Spinal cord (tissue), 10 donors: Measurements from ENCODE around the gene SYT12. TPM values are rescaled to one million over a fixed set of nuclear protein-coding genes. Genes with fewer than 3 reads are reported as not detected.

ENCODE experiments used
- DNase-seq, 6 donors: peaks; one replicate each; pipeline versions ENCODE4 v3.0.0 to v3.0.0-alpha.2; 2013 to 2015; ENCODE audit warnings: low spot score in 6 of 6, low read depth in 4 of 6
- H3K27ac ChIP-seq: one replicate; pipeline ENCODE4 v1.5.1; 2013; ENCODE audit warnings: low read depth, low read length, control low read depth
- H3K27me3 ChIP-seq: one replicate; pipeline ENCODE4 v1.6.1; 2013; ENCODE audit warnings: low read length; ENCODE audit not compliant: control insufficient read depth, insufficient read depth
- H3K36me3 ChIP-seq: one replicate; pipeline ENCODE4 v1.6.1; 2013; ENCODE audit warnings: low read length; ENCODE audit not compliant: control insufficient read depth, insufficient read depth
- H3K4me1 ChIP-seq: one replicate; pipeline ENCODE4 v1.6.1; 2013; ENCODE audit warnings: low read length; ENCODE audit not compliant: control insufficient read depth, insufficient read depth
- H3K4me3 ChIP-seq: one replicate; pipeline ENCODE4 v1.5.1; 2013; ENCODE audit warnings: low read depth, low read length, control low read depth
- H3K9me3 ChIP-seq: one replicate; pipeline ENCODE4 v1.6.1; 2013; ENCODE audit warnings: low read length; ENCODE audit not compliant: control insufficient read depth, insufficient read depth
- WGBS: methylation state at CpG from one replicate; pipeline ENCODE4 v1.1.5; 2013; ENCODE audit warnings: missing lambda C conversion rate; ENCODE audit not compliant: insufficient coverage; 5-methylcytosine and 5-hydroxymethylcytosine counted together
- polyA plus RNA-seq, 2 donors: library from polyadenylated mRNA; unstranded; fragments of 120-200 nt; gene quantifications; one replicate each; pipeline ENCODE4 v1.2.1, GENCODE V29; 2013; ENCODE audit not compliant: insufficient read length in 2 of 2
- total RNA-seq, 2 donors: library from RNA; depleted of rRNA in 1 of 2; stranded (reverse); fragments of 120-200 nt in 1 of 2; fragments of >200 nt in 1 of 2; gene quantifications; one replicate each; pipeline versions ENCODE4 v1.2.3 to v1.2.4, GENCODE V29; 2013 to 2014
- donor health status: healthy.

Gene SYT12
- total and polyA plus RNA-seq, 4 donors, result 3.5 to 18.2 (median 13.3) TPM

GRCh38 chr11:67025750-67026149 is 2.8 kb downstream of the SYT12 start:
- peaks cover 24% of the 10 kb centered on the region for H3K27me3 ChIP-seq
- 100% methylated on average over 1 of the region's 8 CpGs for WGBS

GRCh38 chr11:67026941-67027340 is 4.0 kb downstream of the SYT12 start:
- H3K4me1 ChIP-seq, result peaks cover 16% of the 10 kb centered on the region
- no peak for DNase-seq
- no peak overlapping the region for H3K4me3 ChIP-seq
- H3K9me3 ChIP-seq, result no peaks in the 10 kb centered on the region
- H3K36me3 ChIP-seq, result no peaks in the 10 kb centered on the region
- peaks cover 22% of the 10 kb centered on the region for H3K27me3 ChIP-seq
- no peak overlapping the region for H3K27ac ChIP-seq
- WGBS, result 86% methylated on average over 2 of the region's 5 CpGs

More at GRCh38 chr11:67025750-67026149, 2.8 kb downstream of the SYT12 start:
- Histone ChIP-seq H3K9me3 (no peaks in the 10 kb centered on the region), H3K27ac (no peak overlapping the region), H3K4me1 (peaks cover 20% of the 10 kb centered on the region), H3K4me3 (no peak overlapping the region), H3K36me3 (no peaks in the 10 kb centered on the region)
- DNase-seq, result no peak

- Histone ChIP-seq H3K27me3 (peaks cover 19% of the 10 kb centered on the region), H3K4me1 (peaks cover 16% of the 10 kb centered on the region), H3K27ac (no peak overlapping the region), H3K36me3 (no peaks in the 10 kb centered on the region), H3K9me3 (no peaks in the 10 kb centered on the region), H3K4me3 (no peak overlapping the region)
- DNase-seq, result no peak
- 86% methylated on average over 10 of the region's 12 CpGs for WGBS
Observed at GRCh38 chr11:67027483-67027930, 4.6 kb downstream of the SYT12 start.

- Histone ChIP-seq H3K9me3 (no peaks in the 10 kb centered on the region), H3K4me1 (peaks cover 16% of the 10 kb centered on the region), H3K36me3 (no peaks in the 10 kb centered on the region), H3K4me3 (no peak overlapping the region), H3K27me3 (peaks cover 14% of the 10 kb centered on the region), H3K27ac (no peak overlapping the region)
- no peak for DNase-seq
- 100% methylated on average over 1 of the region's 6 CpGs for WGBS
Observed at GRCh38 chr11:67027943-67028542, 5.1 kb downstream of the SYT12 start.

- Histone ChIP-seq H3K9me3 (no peaks in the 10 kb centered on the region), H3K4me3 (no peak overlapping the region), H3K36me3 (no peaks in the 10 kb centered on the region), H3K27ac (no peak overlapping the region), H3K4me1 (peaks cover 19% of the 10 kb centered on the region), H3K27me3 (peaks cover 8% of the 10 kb centered on the region)
- no peak for DNase-seq
- 70% methylated on average over 4 of the region's 6 CpGs for WGBS
Observed at GRCh38 chr11:67029146-67029545, 6.2 kb downstream of the SYT12 start.

- Histone ChIP-seq H3K27me3 (no peaks in the 10 kb centered on the region), H3K9me3 (no peaks in the 10 kb centered on the region), H3K36me3 (peaks cover 3% of the 10 kb centered on the region), H3K4me1 (peaks cover 19% of the 10 kb centered on the region), H3K27ac (no peak overlapping the region), H3K4me3 (no peak overlapping the region)
- 90% methylated on average over 5 of the region's 9 CpGs for WGBS
- DNase-seq, result no peak
Observed at GRCh38 chr11:67030976-67031375, 8.0 kb downstream of the SYT12 start.

GRCh38 chr11:67031791-67032561 is 9.0 kb downstream of the SYT12 start:
- Histone ChIP-seq H3K36me3 (peaks cover 3% of the 10 kb centered on the region), H3K9me3 (no peaks in the 10 kb centered on the region), H3K27me3 (no peaks in the 10 kb centered on the region), H3K4me3 (no peak overlapping the region), H3K27ac (no peak overlapping the region), H3K4me1 (peaks cover 19% of the 10 kb centered on the region)
- DNase-seq, result no peak
- WGBS, result 85% methylated on average over 19 of the region's 23 CpGs

GRCh38 chr11:67032830-67033551 is 10.1 kb downstream of the SYT12 start:
- Histone ChIP-seq H3K27me3 (no peaks in the 10 kb centered on the region), H3K36me3 (peaks cover 3% of the 10 kb centered on the region), H3K4me3 (no peak overlapping the region), H3K4me1 (peaks cover 19% of the 10 kb centered on the region), H3K9me3 (no peaks in the 10 kb centered on the region), H3K27ac (peak overlapping the region; percentile 30)
- 63% methylated on average over 9 of the region's 12 CpGs for WGBS
- peak in 1 of 6 donors; percentile 66 for DNase-seq

GRCh38 chr11:67033661-67034166 is 10.8 kb downstream of the SYT12 start:
- Histone ChIP-seq H3K36me3 (peaks cover 3% of the 10 kb centered on the region), H3K27me3 (no peaks in the 10 kb centered on the region), H3K9me3 (no peaks in the 10 kb centered on the region), H3K4me3 (no peak overlapping the region), H3K4me1 (peaks cover 19% of the 10 kb centered on the region), H3K27ac (peak overlapping the region; percentile 30)
- peak in 4 of 6 donors; percentile 46 to 79 (median 60) for DNase-seq
- 31% methylated on average over 5 of the region's 8 CpGs for WGBS
